H1 (cell line): ENCODE data around the gene SLC35E1. TPM values are rescaled to one million over a fixed set of nuclear protein-coding genes. Genes with fewer than 3 reads are reported as not detected.

Experiments used
- CTCF ChIA-PET: fragments of 300-600 bp; sonication (Branson Sonifier 250); formaldehyde crosslinking; loops from one replicate; lab custom pipeline; 2021; ENCODE audit not compliant: partially characterized antibody; lab: Charles Lee
- POLR2A ChIA-PET: fragments of 300-600 bp; sonication (Branson Sonifier 250); formaldehyde crosslinking; loops from one replicate; lab custom pipeline; 2021; ENCODE audit warnings: inconsistent platforms; ENCODE audit not compliant: partially characterized antibody; lab: Charles Lee
- DNase-seq, 2 experiments: peaks; one replicate each; pipeline versions ENCODE4 v3.0.0 to v3.0.0-alpha.2; 2010 to 2022; ENCODE audit warnings: low spot score in 2 of 2, low read depth in 1 of 2, mixed read lengths in 1 of 2
- FAIRE-seq: peaks from 2 replicates; lab custom pipeline; 2011; peaks lifted over from hg19 to GRCh38; lab: Jason Lieb, UNC
- H2AFZ ChIP-seq: 2 replicates; pipeline ENCODE4 v1.8.1; 2012; ENCODE audit warnings: low read length, inconsistent platforms
- H2AK5ac ChIP-seq: 2 replicates; pipeline ENCODE4 v1.6.1; 2013; ENCODE audit warnings: low read depth, low read length
- H2BK120ac ChIP-seq: replicated peaks from 2 replicates; pipeline ENCODE3; 2013; ENCODE audit warnings: low read depth, low read length, inconsistent platforms
- H2BK12ac ChIP-seq: 2 replicates; pipeline ENCODE4 v1.6.1; 2013; ENCODE audit warnings: low read depth, low read length
- H2BK15ac ChIP-seq: 2 replicates; pipeline ENCODE4 v1.6.1; 2013; ENCODE audit warnings: low read length
- H2BK20ac ChIP-seq: 2 replicates; pipeline ENCODE4 v1.6.1; 2013; ENCODE audit warnings: low read length
- H2BK5ac ChIP-seq: 2 replicates; pipeline ENCODE4 v1.6.1; 2013; ENCODE audit warnings: low read depth, low read length
- H3K14ac ChIP-seq: 2 replicates; pipeline ENCODE4 v1.6.1; 2013; ENCODE audit warnings: inconsistent platforms; ENCODE audit not compliant: insufficient read length
- H3K18ac ChIP-seq: 2 replicates; pipeline ENCODE4 v1.6.1; 2013; ENCODE audit warnings: low read length; ENCODE audit errors: extremely low read depth
- H3K23ac ChIP-seq: 2 replicates; pipeline ENCODE4 v1.6.1; 2013; ENCODE audit warnings: inconsistent platforms; ENCODE audit not compliant: insufficient read length
- H3K23me2 ChIP-seq: 2 replicates; pipeline ENCODE4 v1.6.1; 2013; ENCODE audit warnings: low read depth, low read length
- H3K27ac ChIP-seq: 2 replicates; pipeline ENCODE4 v1.6.1; 2011; ENCODE audit warnings: low read depth, low read length, inconsistent platforms
- H3K27me3 ChIP-seq, 4 experiments: replicated peaks in 1 of 4; 1 replicate in 1 of 4; 2 replicates in 3 of 4; pipeline versions ENCODE4 v1.6.1 to v1.8.1; 2011 to 2013; ENCODE audit warnings: low read length in 3 of 4, mild to moderate bottlenecking in 3 of 4, inconsistent platforms in 2 of 4, mixed read lengths in 2 of 4, moderate library complexity in 1 of 4; ENCODE audit not compliant: control insufficient read depth in 3 of 4, insufficient read depth in 3 of 4; ENCODE audit errors: extremely low read depth in 1 of 4
- H3K36me3 ChIP-seq, 4 experiments: 2 replicates each; pipeline versions ENCODE4 v1.6.1 to v1.8.1; 2011 to 2013; ENCODE audit warnings: mild to moderate bottlenecking in 4 of 4, low read length in 3 of 4, moderate library complexity in 2 of 4, control low read depth in 1 of 4, inconsistent platforms in 1 of 4; ENCODE audit not compliant: insufficient read depth in 4 of 4, control insufficient read depth in 2 of 4
- H3K4ac ChIP-seq: replicated peaks from 2 replicates; pipeline ENCODE3; 2013; ENCODE audit warnings: low read length, low read depth, mixed read lengths, inconsistent platforms; ENCODE audit not compliant: insufficient read length
- H3K4me1 ChIP-seq, 4 experiments: replicated peaks in 1 of 4; 1 replicate in 1 of 4; 2 replicates in 3 of 4; pipeline versions ENCODE4 v1.6.1 to v1.8.1; 2011 to 2013; ENCODE audit warnings: low read length in 3 of 4, inconsistent platforms in 2 of 4, mixed read lengths in 1 of 4; ENCODE audit not compliant: insufficient read depth in 4 of 4, control insufficient read depth in 3 of 4
- H3K4me2 ChIP-seq, 2 experiments: 2 replicates each; pipeline versions ENCODE4 v1.6.1 to v1.8.1; 2011 to 2013; ENCODE audit warnings: low read depth in 2 of 2, low read length in 2 of 2, control low read depth in 1 of 2, inconsistent platforms in 1 of 2, mild to moderate bottlenecking in 1 of 2; ENCODE audit not compliant: insufficient read depth in 1 of 2
- H3K4me3 ChIP-seq, 4 experiments: fragments of 200-600, 300-600 bp in 1 of 4; sonication (generic), shearing (Covaris generic), sonication (Bioruptor Twin) in 1 of 4; 2 replicates each; pipeline versions ENCODE4 v1.5.1 to v1.8.1; 2011 to 2016; ENCODE audit warnings: low read length in 4 of 4, low read depth in 3 of 4, control low read depth in 2 of 4, inconsistent platforms in 2 of 4, mild to moderate bottlenecking in 2 of 4, mixed read lengths in 1 of 4, moderate library complexity in 1 of 4; ENCODE audit not compliant: insufficient read depth in 2 of 4; ENCODE audit errors: extremely low read depth in 1 of 4
- H3K56ac ChIP-seq: replicated peaks from 2 replicates; pipeline ENCODE3; 2013; ENCODE audit warnings: low read depth, mild to moderate bottlenecking, mixed read lengths, low read length, inconsistent platforms; ENCODE audit not compliant: insufficient read length
- H3K79me1 ChIP-seq: 2 replicates; pipeline ENCODE4 v1.6.1; 2013; ENCODE audit warnings: low read depth, low read length, control low read depth
- H3K79me2 ChIP-seq, 2 experiments: 2 replicates each; pipeline versions ENCODE4 v1.6.1 to v1.8.1; 2012 to 2013; ENCODE audit warnings: low read length in 2 of 2, mild to moderate bottlenecking in 2 of 2, inconsistent platforms in 1 of 2; ENCODE audit not compliant: insufficient read depth in 2 of 2, control insufficient read depth in 1 of 2
- H3K9ac ChIP-seq, 4 experiments: replicated peaks in 1 of 4; 1 replicate in 1 of 4; 2 replicates in 3 of 4; pipeline versions ENCODE4 v1.6.1 to v1.8.1; 2011 to 2013; ENCODE audit warnings: low read depth in 3 of 4, low read length in 3 of 4, control low read depth in 2 of 4, mild to moderate bottlenecking in 2 of 4, moderate library complexity in 2 of 4, inconsistent platforms in 1 of 4; ENCODE audit errors: extremely low read depth in 1 of 4
- H3K9me3 ChIP-seq, 2 experiments: 2 replicates each; pipeline versions ENCODE4 v1.6.1 to v1.8.1; 2012 to 2013; ENCODE audit warnings: mild to moderate bottlenecking in 2 of 2, moderate library complexity in 2 of 2, control low read depth in 1 of 2, inconsistent platforms in 1 of 2, low read depth in 1 of 2, low read length in 1 of 2, mixed read lengths in 1 of 2; ENCODE audit not compliant: insufficient read depth in 2 of 2
- H4K20me1 ChIP-seq, 2 experiments: replicated peaks in 1 of 2; 2 replicates each; pipeline versions ENCODE3 to v1.8.1; 2011 to 2013; ENCODE audit warnings: inconsistent platforms in 2 of 2, low read length in 2 of 2, mild to moderate bottlenecking in 1 of 2; ENCODE audit not compliant: insufficient read depth in 2 of 2, control insufficient read depth in 1 of 2
- H4K5ac ChIP-seq: 2 replicates; pipeline ENCODE4 v1.6.1; 2013; ENCODE audit warnings: low read length, low read depth, mixed read lengths, inconsistent platforms; ENCODE audit not compliant: insufficient read length
- H4K8ac ChIP-seq: 2 replicates; pipeline ENCODE4 v1.8.0; 2013; ENCODE audit warnings: mild to moderate bottlenecking, moderate library complexity, low read length, inconsistent platforms; ENCODE audit not compliant: insufficient read depth; ENCODE audit errors: extremely low read depth
- H4K91ac ChIP-seq: replicated peaks from 2 replicates; pipeline ENCODE3; 2013; ENCODE audit warnings: low read length, mixed read lengths, inconsistent platforms; ENCODE audit not compliant: insufficient read length
- WGBS, 2 experiments: shearing (Covaris generic) in 1 of 2; methylation state at CpG; one replicate each; pipeline versions ENCODE4 v1.1.6 to v1.1.7; 2013 to 2015; ENCODE audit warnings: low lambda C conversion rate in 2 of 2, mixed read lengths in 2 of 2, inconsistent platforms in 1 of 2, low coverage in 1 of 2, missing lambda C conversion rate in 1 of 2; ENCODE audit not compliant: insufficient replicate concordance in 2 of 2, insufficient coverage in 1 of 2, insufficient read length in 1 of 2; ENCODE audit errors: extremely low coverage in 1 of 2, missing lambda C conversion rate in 1 of 2; 5-methylcytosine and 5-hydroxymethylcytosine counted together
- polyA plus RNA-seq, 7 experiments: library from polyadenylated mRNA; depleted of rRNA in 3 of 7; stranded (reverse) in 5 of 7; unstranded in 2 of 7; fragments of >200 nt in 5 of 7; fragments of 200-250 nt in 2 of 7; gene quantifications; 1 replicate in 5 of 7; 2 replicates in 1 of 7; 4 replicates in 1 of 7; pipeline versions ENCODE4 v1.2.1 to v1.2.3, GENCODE V29; 2011 to 2013; ENCODE audit warnings: missing spikeins in 2 of 7, mixed read lengths in 2 of 7
- total RNA-seq: library from RNA; stranded (reverse); fragmentation: NEBNext Ultra II Directional; extraction: Animal tissue kit (Norgen Biotek cat#: 25700); gene quantifications from 2 replicates; pipeline ENCODE4 v1.2.1, GENCODE V29; 2021

SLC35E1 gene
- total and polyA plus RNA-seq, 2 of the 8 experiments (the other 6 are each of a cell fraction or from before 2014, with no cell fraction given), result 26.0 to 31.9 TPM

DNA sequence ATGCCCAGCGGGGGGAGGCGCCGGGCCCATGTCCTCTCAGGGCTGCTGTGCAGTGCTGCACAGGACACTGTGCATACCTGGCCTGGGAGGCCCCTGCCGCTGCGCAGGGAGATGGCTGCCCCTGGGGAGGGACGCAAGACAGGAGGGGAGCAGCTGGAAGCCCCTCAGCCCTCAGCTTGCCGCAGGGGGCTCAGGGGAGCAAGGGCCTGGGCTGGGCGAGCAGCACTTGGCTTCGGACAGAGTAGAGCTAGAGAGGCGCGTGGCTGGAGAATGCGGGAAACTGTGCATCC is 40.9 kb downstream of the SLC35E1 start:
- Histone ChIP-seq H2AFZ (no peak overlapping the region), H3K79me2 (peaks cover 0 to 5% of the 10 kb centered on the region in 2 experiments; a peak in 1 of 4 replicates), H3K27ac (no peak overlapping the region), H4K8ac (peak overlapping the region; percentile 57), H3K14ac (no peak overlapping the region), H3K79me1 (peaks cover 6% of the 10 kb centered on the region), H3K4me2 (no peak overlapping the region), H2BK20ac (no peak overlapping the region), H3K4me3 (no peak overlapping the region), H2AK5ac (no peak overlapping the region), H3K23me2 (no peaks in the 10 kb centered on the region), H2BK12ac (no peak overlapping the region), H3K56ac (no peak overlapping the region), H3K18ac (no peak overlapping the region), H2BK120ac (no peak overlapping the region), H3K23ac (no peak overlapping the region), H3K36me3 (peaks cover 45 to 83% (median 79%) of the 10 kb centered on the region in 4 experiments), H4K91ac (no peak overlapping the region), H4K20me1 (peaks cover 11 to 38% of the 10 kb centered on the region in 2 experiments), H3K27me3 (no peaks in the 10 kb centered on the region), H2BK5ac (no peak overlapping the region), H4K5ac (no peak overlapping the region), H2BK15ac (no peak overlapping the region), H3K9ac (no peak overlapping the region), H3K4me1 (no peaks in the 10 kb centered on the region), H3K4ac (no peak overlapping the region), H3K9me3 (no peaks in the 10 kb centered on the region)
- DNase-seq (no peak), FAIRE-seq (no peak)
- POLR2A ChIA-PET, result interaction anchor here (1.1 to 6.2 kb wide), 2 partner anchors 13 kb away, joined by 3 to 34 read pairs; no protein-coding TSS in a partner anchor
- CTCF ChIA-PET, result interaction anchor here (2.0 kb wide), 1 partner anchor 16 kb away, joined by 5 read pairs; no protein-coding TSS in a partner anchor
- 92% methylated on average over 12 of the region's 12 CpGs; no CpG with 5 or more reads in 1 of the 2 experiments for WGBS, 2 experiments
